GM12874 (cell line): ENCODE measurements around the gene MED20.

Experiments
- TF ChIP-seq, protein P1 (sequence below): IDR thresholded peaks from 2 replicates; pipeline ENCODE4 v1.5.1; 2011; ENCODE audit warnings: low read depth, mild to moderate bottlenecking, control low read depth, low read length, moderate library complexity; ENCODE audit not compliant: insufficient read depth

The MED20 gene

DNA sequence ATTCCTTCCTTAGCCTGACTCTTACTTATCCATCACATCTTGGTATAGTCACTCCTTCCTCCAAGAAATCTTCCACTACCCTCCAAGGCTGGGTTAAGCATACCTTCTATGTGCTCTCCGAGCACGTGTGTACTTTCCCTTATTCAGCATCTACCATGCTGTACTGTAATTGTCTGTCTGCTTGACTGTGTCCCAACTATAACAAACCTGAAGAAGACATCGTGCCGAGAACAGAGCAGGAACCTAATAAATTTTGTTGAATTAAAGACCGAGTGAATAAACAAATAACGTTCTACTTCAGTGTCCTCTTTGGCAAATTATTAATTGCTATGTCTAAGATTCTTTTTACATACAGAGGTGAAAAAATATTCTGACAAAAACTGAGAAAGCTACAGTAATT is 61.6 kb downstream of the MED20 start:
- TF ChIP-seq, protein P1, sequence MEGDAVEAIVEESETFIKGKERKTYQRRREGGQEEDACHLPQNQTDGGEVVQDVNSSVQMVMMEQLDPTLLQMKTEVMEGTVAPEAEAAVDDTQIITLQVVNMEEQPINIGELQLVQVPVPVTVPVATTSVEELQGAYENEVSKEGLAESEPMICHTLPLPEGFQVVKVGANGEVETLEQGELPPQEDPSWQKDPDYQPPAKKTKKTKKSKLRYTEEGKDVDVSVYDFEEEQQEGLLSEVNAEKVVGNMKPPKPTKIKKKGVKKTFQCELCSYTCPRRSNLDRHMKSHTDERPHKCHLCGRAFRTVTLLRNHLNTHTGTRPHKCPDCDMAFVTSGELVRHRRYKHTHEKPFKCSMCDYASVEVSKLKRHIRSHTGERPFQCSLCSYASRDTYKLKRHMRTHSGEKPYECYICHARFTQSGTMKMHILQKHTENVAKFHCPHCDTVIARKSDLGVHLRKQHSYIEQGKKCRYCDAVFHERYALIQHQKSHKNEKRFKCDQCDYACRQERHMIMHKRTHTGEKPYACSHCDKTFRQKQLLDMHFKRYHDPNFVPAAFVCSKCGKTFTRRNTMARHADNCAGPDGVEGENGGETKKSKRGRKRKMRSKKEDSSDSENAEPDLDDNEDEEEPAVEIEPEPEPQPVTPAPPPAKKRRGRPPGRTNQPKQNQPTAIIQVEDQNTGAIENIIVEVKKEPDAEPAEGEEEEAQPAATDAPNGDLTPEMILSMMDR: no peak

DNA sequence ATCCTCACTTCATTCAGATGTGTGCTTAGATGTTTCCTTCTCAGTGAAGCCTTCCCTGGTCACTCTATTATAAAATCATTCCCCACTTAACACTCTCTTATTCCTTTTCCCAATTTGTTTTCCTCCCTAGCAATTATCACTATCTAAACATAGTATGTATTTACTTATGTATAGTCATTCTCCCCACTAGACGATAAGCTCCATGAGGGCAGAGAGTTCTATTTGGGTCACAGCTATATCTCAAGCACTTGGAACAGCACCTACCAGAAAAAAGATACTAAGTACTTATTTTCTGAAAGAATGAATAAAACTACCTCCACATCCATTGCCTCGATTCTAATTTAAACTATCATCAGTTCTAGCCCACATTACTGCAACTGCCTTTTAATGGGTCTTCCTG is 62.2 kb downstream of the MED20 start:
- TF ChIP-seq, protein P1: no peak
